ENCODE measurements around the gene PAIP2. TPM values are rescaled to one million over a fixed set of nuclear protein-coding genes. Genes with fewer than 3 reads are reported as not detected.
A peak's percentile ranks its signal among the peaks of the same experiment; 100 is the strongest.

PAIP2 gene
- total RNA-seq, 1 donor from 2014 or later = 103 TPM

DNA sequence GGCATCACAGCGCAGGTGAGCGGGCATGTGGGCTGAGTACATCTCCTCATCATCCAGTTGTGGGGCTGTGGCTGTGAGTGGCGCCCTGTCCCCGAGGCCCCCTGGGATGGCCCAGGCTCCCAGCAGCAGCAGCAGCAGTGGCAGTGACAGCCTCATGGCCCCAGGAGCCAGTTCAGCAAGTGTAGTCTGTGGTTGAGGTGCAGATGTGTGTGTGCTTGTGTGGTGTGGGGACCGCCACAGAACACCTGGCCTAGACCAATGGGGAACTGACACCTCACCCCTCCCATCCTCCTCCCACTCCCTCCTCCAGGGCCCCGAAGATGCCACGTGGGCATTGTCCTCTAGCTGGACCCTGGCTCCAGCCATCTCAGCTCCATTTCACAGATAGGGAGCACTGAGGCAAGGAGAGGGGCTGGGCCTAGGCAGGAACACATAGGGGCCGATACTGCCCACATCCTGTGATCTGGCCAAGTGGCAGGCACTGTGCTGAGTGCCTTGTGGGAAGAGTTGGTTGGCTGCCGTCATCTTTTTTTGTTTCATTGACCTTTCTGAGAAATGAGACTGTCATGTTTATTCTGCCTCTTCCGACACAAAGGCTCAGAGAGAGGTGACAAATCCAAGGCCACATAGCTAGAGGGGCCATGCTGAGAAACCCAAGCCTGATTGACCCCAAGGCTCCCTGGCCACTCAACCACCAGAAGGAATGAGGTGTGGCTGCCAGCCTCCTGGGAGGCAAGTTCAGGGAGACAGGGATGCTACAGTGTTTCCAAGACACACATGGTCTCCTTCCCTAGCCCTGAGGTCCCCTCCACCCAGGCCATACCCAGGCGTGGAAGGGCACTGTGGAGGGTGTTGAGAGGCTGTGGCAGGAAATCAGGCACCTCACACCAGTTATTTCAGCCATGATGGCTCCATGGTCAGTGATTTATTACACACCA is 48.3 kb downstream of the PAIP2 start, which contains the start of gene MZB1:
Gene MZB1, minus strand, starts transcription at position 213 of the 938 bp plus-strand sequence. Its CDS starts 57 bp downstream, at position 156.
- H3K36me3 Mint-ChIP-seq (ENCODE audit: low read depth) = no peaks in the 10 kb centered on the region
- peaks cover 36% of the 10 kb centered on the region for H3K27me3 Mint-ChIP-seq (ENCODE audit: low read depth)
- H3K4me1 Mint-ChIP-seq = peaks cover 5% of the 10 kb centered on the region
- H3K9me3 Mint-ChIP-seq = no peaks in the 10 kb centered on the region
- no peak within 1 kb of the TSS for H3K4me3 Mint-ChIP-seq
- no peak for DNase-seq (ENCODE audit: low read depth, low spot score)
- no peak within 1 kb of the TSS for H3K27ac Mint-ChIP-seq (ENCODE audit: unreplicated experiment)
- TF ChIP-seq, protein P1, sequence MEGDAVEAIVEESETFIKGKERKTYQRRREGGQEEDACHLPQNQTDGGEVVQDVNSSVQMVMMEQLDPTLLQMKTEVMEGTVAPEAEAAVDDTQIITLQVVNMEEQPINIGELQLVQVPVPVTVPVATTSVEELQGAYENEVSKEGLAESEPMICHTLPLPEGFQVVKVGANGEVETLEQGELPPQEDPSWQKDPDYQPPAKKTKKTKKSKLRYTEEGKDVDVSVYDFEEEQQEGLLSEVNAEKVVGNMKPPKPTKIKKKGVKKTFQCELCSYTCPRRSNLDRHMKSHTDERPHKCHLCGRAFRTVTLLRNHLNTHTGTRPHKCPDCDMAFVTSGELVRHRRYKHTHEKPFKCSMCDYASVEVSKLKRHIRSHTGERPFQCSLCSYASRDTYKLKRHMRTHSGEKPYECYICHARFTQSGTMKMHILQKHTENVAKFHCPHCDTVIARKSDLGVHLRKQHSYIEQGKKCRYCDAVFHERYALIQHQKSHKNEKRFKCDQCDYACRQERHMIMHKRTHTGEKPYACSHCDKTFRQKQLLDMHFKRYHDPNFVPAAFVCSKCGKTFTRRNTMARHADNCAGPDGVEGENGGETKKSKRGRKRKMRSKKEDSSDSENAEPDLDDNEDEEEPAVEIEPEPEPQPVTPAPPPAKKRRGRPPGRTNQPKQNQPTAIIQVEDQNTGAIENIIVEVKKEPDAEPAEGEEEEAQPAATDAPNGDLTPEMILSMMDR (conservative IDR thresholded peaks at IDR 0.05) = no peak

DNA sequence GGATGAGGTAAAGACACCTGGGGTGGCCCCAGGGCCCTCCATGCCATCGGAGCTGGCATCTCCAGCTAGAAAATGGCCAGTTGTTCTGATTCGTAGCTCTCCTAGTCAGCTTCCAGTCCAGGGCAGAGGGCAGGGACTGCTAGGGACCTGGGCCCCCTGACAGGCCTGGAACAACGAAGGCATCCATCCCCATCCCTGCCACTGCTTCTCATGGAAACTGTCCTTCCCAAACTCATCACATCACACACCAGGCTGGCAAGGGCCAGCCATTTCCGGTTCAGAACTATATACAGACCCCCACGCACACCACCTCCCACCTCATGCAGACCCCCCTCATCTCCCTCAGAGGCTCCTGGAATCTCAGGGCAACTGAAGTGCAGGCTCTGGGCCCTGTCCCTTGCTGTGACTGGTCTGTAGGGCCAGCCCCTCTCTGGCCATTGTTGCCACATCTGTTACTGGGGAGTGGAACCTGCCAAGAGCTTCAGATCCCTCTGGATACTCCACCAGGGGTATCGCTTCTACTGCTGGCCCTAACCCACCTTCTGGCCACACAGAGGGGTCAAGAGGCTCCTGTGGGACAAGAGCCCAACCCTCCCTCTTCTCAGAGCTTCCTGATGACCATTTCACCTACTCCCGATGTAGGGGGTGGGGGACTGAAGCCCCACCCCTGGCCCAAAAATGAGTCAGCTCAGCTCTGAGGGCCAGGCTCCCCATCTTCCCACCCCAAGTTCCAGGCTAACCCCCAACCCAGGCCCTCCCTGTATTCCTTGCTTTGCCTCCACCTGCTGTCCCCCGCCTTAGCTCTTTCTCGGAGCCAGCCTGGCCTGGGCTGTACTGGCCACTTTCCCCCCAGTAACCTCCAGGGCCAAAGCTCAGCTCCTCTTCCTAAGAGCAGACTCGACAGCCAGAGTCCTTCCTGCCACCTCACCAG is 49.2 kb downstream of the PAIP2 start:
- TF ChIP-seq, protein P1 (conservative IDR thresholded peaks at IDR 0.05) = no peak
- Mint-ChIP-seq H3K36me3 (ENCODE audit: low read depth) (no peaks in the 10 kb centered on the region), H3K27ac (ENCODE audit: unreplicated experiment) (peak overlapping the region; percentile 75), H3K9me3 (no peaks in the 10 kb centered on the region), H3K4me3 (peak overlapping the region; percentile 61), H3K27me3 (ENCODE audit: low read depth) (peaks cover 45% of the 10 kb centered on the region), H3K4me1 (peaks cover 5% of the 10 kb centered on the region)
- no peak for DNase-seq (ENCODE audit: low read depth, low spot score)

DNA sequence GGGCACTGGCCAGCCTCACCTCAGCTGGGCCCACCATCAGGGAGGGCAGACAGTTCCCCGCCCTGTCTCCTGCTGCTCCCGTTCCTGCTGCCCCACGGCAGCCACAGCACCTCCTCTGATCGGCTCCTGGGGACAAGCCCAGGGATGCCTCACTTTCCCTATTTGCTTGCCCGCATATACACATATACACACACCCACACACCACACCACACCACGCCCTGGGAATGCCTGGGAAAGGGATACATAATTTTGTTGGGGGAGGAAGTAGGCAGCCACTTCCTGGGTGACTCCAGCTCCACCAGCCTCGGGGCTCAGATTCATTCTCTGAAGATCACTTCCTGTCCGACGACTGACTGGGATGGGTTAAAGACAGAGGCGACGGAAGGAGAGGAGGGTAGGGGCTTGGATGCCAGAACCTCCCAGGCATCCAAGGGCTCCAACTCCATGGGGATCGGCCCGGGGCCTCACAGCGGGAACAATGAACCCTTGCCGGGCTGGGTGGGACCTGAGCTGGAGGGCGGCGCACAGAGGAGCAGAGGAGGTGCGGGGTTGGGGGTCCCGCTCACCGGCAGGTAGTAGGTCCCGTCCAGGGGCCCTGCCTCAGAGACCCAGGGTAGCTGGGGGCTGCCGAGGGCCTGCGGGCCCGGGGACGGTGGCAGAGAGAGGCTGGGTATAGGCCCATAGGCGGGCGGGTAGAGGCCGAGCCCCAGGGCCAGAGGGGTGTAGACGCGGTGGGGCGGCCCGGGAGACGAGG is 50.1 kb downstream of the PAIP2 start:
- peak overlapping the region; percentile 61 for H3K4me3 Mint-ChIP-seq
- DNase-seq (ENCODE audit: low read depth, low spot score) = no peak
- peaks cover 54% of the 10 kb centered on the region for H3K27me3 Mint-ChIP-seq (ENCODE audit: low read depth)
- H3K9me3 Mint-ChIP-seq = no peaks in the 10 kb centered on the region
- TF ChIP-seq, protein P1 (conservative IDR thresholded peaks at IDR 0.05) = no peak
- H3K4me1 Mint-ChIP-seq = peaks cover 5% of the 10 kb centered on the region
- no peak overlapping the region for H3K27ac Mint-ChIP-seq (ENCODE audit: unreplicated experiment)
- H3K36me3 Mint-ChIP-seq (ENCODE audit: low read depth) = no peaks in the 10 kb centered on the region

DNA sequence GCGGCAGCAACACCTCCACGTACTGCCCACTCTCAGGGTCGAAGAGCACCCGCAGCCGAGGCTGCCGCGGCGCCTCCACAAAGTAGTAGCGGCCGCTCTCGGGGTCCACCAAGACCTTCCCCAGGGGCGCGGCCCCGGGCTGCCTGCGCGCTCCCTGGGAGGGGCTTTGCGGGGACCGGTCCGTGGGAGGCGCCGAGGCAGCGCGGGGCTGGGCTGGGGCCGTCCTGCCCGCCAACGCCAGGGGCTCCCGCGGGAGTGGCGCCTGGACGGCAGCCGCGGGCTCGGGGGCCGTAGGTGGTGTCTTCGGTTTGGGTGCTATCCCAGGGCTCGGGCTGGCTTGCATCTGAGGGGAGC is 50.6 kb downstream of the PAIP2 start:
- DNase-seq (ENCODE audit: low read depth, low spot score) = no peak
- peaks cover 4% of the 10 kb centered on the region for H3K36me3 Mint-ChIP-seq (ENCODE audit: low read depth)
- peaks cover 5% of the 10 kb centered on the region for H3K4me1 Mint-ChIP-seq
- no peak overlapping the region for H3K4me3 Mint-ChIP-seq
- TF ChIP-seq, protein P1 (conservative IDR thresholded peaks at IDR 0.05) = no peak
- no peak overlapping the region for H3K27ac Mint-ChIP-seq (ENCODE audit: unreplicated experiment)
- H3K9me3 Mint-ChIP-seq = no peaks in the 10 kb centered on the region
- peaks cover 57% of the 10 kb centered on the region for H3K27me3 Mint-ChIP-seq (ENCODE audit: low read depth)
